T-cell (primary cell): Measurements from ENCODE around the gene PGM5. TPM values are rescaled to one million over a fixed set of nuclear protein-coding genes. Genes with fewer than 3 reads are reported as not detected.

ENCODE experiments used
- ATAC-seq, 4 experiments: fragments of 200-7000 bp in 3 of 4; fragments of 150-1000 bp in 1 of 4; cut with Tn5 transposase; replicated peaks in 1 of 4; 1 replicate in 3 of 4; 2 replicates in 1 of 4; pipeline ENCODE4 v1.10.0; 2021; ENCODE audit warnings: moderate library complexity in 3 of 4, mild to moderate bottlenecking in 2 of 4, moderate number of reproducible peaks in 1 of 4
- CTCF ChIA-PET, 2 donors: fragments of 300-600 bp; sonication (Branson Sonifier 250); formaldehyde crosslinking; loops; one replicate each; lab custom pipeline; 2022; ENCODE audit warnings: antibody characterized with exemption in 2 of 2; lab: Charles Lee
- POLR2A ChIA-PET, 2 donors: fragments of 300-600 bp; sonication (Branson Sonifier 250); formaldehyde crosslinking; loops; one replicate each; lab custom pipeline; 2022; ENCODE audit warnings: antibody characterized with exemption in 2 of 2; lab: Charles Lee
- DNase-seq, 35 experiments: peaks; one replicate each; pipeline versions ENCODE4 v3.0.0 to v3.0.0-alpha.2; 2013 to 2023
- H3K27ac ChIP-seq: one replicate; pipeline ENCODE4 v1.5.1; 2013; ENCODE audit warnings: low read length
- H3K27me3 ChIP-seq, 2 experiments: replicated peaks in 1 of 2; 1 replicate in 1 of 2; 2 replicates in 1 of 2; pipeline versions ENCODE4 v1.6.1 to v1.7.0; 2013; ENCODE audit warnings: low read length in 1 of 2, mixed read lengths in 1 of 2; ENCODE audit not compliant: control insufficient read depth in 2 of 2, insufficient read depth in 2 of 2; ENCODE audit errors: extremely low read depth in 1 of 2
- H3K36me3 ChIP-seq, 2 donors: 1 replicate in 1 of 2; 2 replicates in 1 of 2; pipeline versions ENCODE4 v1.6.1 to v1.7.0; 2013; ENCODE audit warnings: low read length in 1 of 2; ENCODE audit not compliant: control insufficient read depth in 2 of 2, insufficient read depth in 1 of 2; ENCODE audit errors: extremely low read depth in 1 of 2
- H3K4me1 ChIP-seq, 2 experiments: 1 replicate in 1 of 2; 2 replicates in 1 of 2; pipeline versions ENCODE4 v1.6.1 to v1.7.0; 2013; ENCODE audit warnings: low read length in 2 of 2, mixed read lengths in 1 of 2; ENCODE audit not compliant: insufficient read depth in 2 of 2, control insufficient read depth in 1 of 2; ENCODE audit errors: extremely low read depth in 1 of 2
- H3K4me3 ChIP-seq, 2 donors: 1 replicate in 1 of 2; 2 replicates in 1 of 2; pipeline versions ENCODE4 v1.5.1 to v1.7.0; 2013; ENCODE audit warnings: mild to moderate bottlenecking in 2 of 2, low read length in 1 of 2, moderate library complexity in 1 of 2; ENCODE audit not compliant: control insufficient read depth in 1 of 2; ENCODE audit errors: extremely low read depth in 1 of 2
- H3K9me3 ChIP-seq: 2 replicates; pipeline ENCODE4 v1.7.0; 2013
- H3K27ac Mint-ChIP-seq, 2 donors: one replicate each; pipeline ENCODE4 v1.8.0; 2020 to 2021; ENCODE audit warnings: mild to moderate bottlenecking in 2 of 2, mixed read lengths in 2 of 2
- H3K27me3 Mint-ChIP-seq, 2 donors: one replicate each; pipeline ENCODE4 v1.8.0; 2021 to 2022; ENCODE audit warnings: mixed read lengths in 2 of 2
- H3K36me3 Mint-ChIP-seq: one replicate; pipeline ENCODE4 v1.8.0; 2021; ENCODE audit warnings: mixed read lengths
- H3K4me1 Mint-ChIP-seq, 3 donors: one replicate each; pipeline ENCODE4 v1.8.0; 2020 to 2022; ENCODE audit warnings: mixed read lengths in 3 of 3, mild to moderate bottlenecking in 1 of 3
- H3K4me3 Mint-ChIP-seq, 3 donors: one replicate each; pipeline ENCODE4 v1.8.0; 2020 to 2022; ENCODE audit warnings: mild to moderate bottlenecking in 3 of 3, mixed read lengths in 3 of 3, moderate library complexity in 3 of 3
- H3K9me3 Mint-ChIP-seq, 3 donors: one replicate each; pipeline ENCODE4 v1.8.0; 2020 to 2022; ENCODE audit warnings: mixed read lengths in 3 of 3
- WGBS: methylation state at CpG from one replicate; pipeline ENCODE4 v1.1.5; 2013; ENCODE audit warnings: missing lambda C conversion rate; ENCODE audit not compliant: insufficient coverage; 5-methylcytosine and 5-hydroxymethylcytosine counted together
- total RNA-seq, 35 experiments: library from RNA in 6 of 35; stranded (reverse) in 6 of 35; fragments of 120-200 nt in 1 of 35; gene quantifications; one replicate each; pipeline versions ENCODE4 v1.2.1 to v1.2.4 and lab custom pipeline; 2013 to 2026

PGM5 gene
- total RNA-seq, 5 donors from 2014 or later (not counting 1 experiment from before 2014, with no cell fraction given), result 0.20 to 0.69 (median 0.32) TPM; not detected in 1

DNA sequence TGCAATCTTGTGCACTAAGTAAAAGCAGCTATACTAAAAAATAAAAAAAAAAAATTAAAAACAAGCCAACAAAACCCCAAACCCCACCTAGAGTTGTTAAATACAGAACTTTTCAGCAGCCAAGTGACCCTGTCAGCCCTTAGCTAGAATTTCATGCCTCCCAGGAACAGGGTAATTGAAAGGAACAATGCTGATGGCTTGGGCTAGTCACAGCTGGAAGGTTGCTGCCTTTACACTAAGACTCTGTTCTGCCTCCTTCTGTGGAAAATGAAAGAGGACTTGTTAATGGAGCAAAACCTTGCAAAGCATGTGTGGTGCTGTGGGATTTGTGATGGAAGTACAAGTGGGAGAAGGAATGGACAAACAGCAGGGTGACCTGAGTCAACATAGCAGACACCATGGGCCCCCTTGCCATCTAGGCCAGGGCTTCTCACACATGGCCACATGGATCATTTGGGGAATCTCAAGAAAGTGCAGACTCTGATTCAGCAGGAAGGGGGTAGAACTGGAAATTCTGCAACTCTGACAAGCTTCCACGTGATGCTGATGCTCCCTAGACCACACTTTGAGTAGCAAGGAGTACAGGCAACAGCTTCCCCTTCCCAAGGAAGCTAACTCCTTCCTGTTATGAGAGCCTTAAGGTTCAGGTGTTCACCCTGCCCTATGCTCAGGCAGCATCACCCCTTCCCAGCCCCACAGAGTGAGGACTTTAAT is 199.2 kb downstream of the PGM5 start:
- no peaks in the 10 kb centered on the region for H3K9me3 Mint-ChIP-seq
- no peak overlapping the region for H3K4me3 ChIP-seq
- DNase-seq (no peak), ATAC-seq (no peak)
- peaks cover 0 to 9% of the 10 kb centered on the region in 2 experiments for H3K4me1 ChIP-seq
- no peak overlapping the region for H3K4me3 Mint-ChIP-seq
- no peak overlapping the region for H3K27ac ChIP-seq
- H3K4me1 Mint-ChIP-seq, result peaks cover 0 to 9% (median 8%) of the 10 kb centered on the region in 3 donors
- H3K36me3 Mint-ChIP-seq, result no peaks in the 10 kb centered on the region
- H3K36me3 ChIP-seq, result no peaks in the 10 kb centered on the region
- no peak overlapping the region for H3K27ac Mint-ChIP-seq
- ChIA-PET POLR2A (interaction anchor here in 1 of 2 donors (0.7 kb wide), 1 partner anchor 38 kb away, joined by 4 read pairs; no protein-coding TSS in a partner anchor), CTCF (no interaction called here)
- peaks cover 6 to 30% of the 10 kb centered on the region in 2 donors for H3K27me3 Mint-ChIP-seq
- H3K27me3 ChIP-seq, result peaks cover 0 to 6% of the 10 kb centered on the region in 2 experiments
- no peaks in the 10 kb centered on the region for H3K9me3 ChIP-seq
- no CpG with 5 or more reads among the region's 1 CpG for WGBS

- no peak overlapping the region for H3K4me3 Mint-ChIP-seq
- Histone ChIP-seq H3K27ac (no peak overlapping the region), H3K27me3 (peaks cover 0 to 17% of the 10 kb centered on the region in 2 experiments), H3K36me3 (no peaks in the 10 kb centered on the region), H3K4me3 (no peak overlapping the region), H3K4me1 (peaks cover 0 to 10% of the 10 kb centered on the region in 2 experiments), H3K9me3 (no peaks in the 10 kb centered on the region)
- no peaks in the 10 kb centered on the region for H3K36me3 Mint-ChIP-seq
- ChIA-PET CTCF (interaction anchor here in 1 of 2 donors (1.2 kb wide), 1 partner anchor 463 kb away, joined by 3 read pairs; no protein-coding TSS in a partner anchor), POLR2A (no interaction called here)
- H3K27me3 Mint-ChIP-seq, result peaks cover 21 to 35% of the 10 kb centered on the region in 2 donors
- peaks cover 0 to 10% (median 9%) of the 10 kb centered on the region in 3 donors for H3K4me1 Mint-ChIP-seq
- no peak for ATAC-seq
- DNase-seq, result no peak
- H3K27ac Mint-ChIP-seq, result no peak overlapping the region
- 100% methylated on average over 2 of the region's 5 CpGs for WGBS
- no peaks in the 10 kb centered on the region for H3K9me3 Mint-ChIP-seq
Observed at GRCh38 chr9:68558545-68558944, 202.1 kb downstream of the PGM5 start.

DNA sequence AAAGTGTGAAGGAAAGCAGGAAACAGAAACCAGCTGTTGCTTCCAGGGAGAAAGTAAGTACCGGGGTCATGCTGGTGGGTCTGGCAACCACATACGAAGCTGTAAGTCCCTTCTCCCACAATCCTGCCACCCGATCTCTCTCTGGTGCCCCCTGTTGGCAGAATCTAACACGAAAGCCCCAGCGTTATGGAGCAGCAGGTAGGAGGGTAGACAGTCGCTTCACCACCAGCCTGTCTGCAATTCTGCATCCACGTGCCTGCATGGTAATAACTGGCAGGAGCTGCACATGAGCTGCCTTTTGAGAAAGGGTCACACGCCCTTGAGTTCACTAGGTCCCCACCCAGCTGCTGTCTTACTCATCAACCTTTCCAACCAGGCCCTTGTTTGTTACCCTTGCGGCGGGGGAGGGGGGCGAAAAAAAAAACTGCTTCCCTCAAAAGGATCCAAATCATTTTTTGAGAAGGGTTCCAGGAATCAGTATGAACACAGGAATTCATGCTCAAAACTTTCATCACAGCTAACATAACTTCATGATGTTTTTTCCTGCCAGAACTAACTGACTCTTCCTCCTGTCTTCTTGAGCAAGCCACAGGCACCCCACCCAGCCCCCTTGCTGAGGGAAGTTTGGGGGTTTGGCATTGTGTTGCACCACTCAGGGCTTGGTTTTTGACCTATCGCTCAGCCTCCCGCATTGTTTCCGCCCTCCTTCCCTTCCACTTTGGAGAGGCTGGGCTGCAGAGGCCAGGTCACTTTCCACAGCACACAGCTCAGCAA is 203.8 kb downstream of the PGM5 start:
- peaks cover 26 to 35% of the 10 kb centered on the region in 2 donors for H3K27me3 Mint-ChIP-seq

GRCh38 chr9:68562461-68562860 is 206.1 kb downstream of the PGM5 start:
- 67% methylated on average over 2 of the region's 2 CpGs for WGBS
- no peak overlapping the region for H3K27ac Mint-ChIP-seq
- Histone ChIP-seq H3K4me3 (no peak overlapping the region), H3K27me3 (peaks cover 0 to 20% of the 10 kb centered on the region in 2 experiments), H3K27ac (no peak overlapping the region), H3K36me3 (no peaks in the 10 kb centered on the region), H3K4me1 (peaks cover 0 to 10% of the 10 kb centered on the region in 2 experiments), H3K9me3 (no peaks in the 10 kb centered on the region)
- no peak overlapping the region for H3K4me3 Mint-ChIP-seq
- CTCF ChIA-PET, result no interaction called here
- H3K27me3 Mint-ChIP-seq, result peaks cover 23 to 33% of the 10 kb centered on the region in 2 donors
- DNase-seq, result no peak
- H3K4me1 Mint-ChIP-seq, result peaks cover 0 to 10% (median 9%) of the 10 kb centered on the region in 3 donors
- ATAC-seq, result no peak
- no peaks in the 10 kb centered on the region for H3K36me3 Mint-ChIP-seq
- POLR2A ChIA-PET, result no interaction called here
- no peaks in the 10 kb centered on the region for H3K9me3 Mint-ChIP-seq

More for the DNA sequence above, 203.8 kb downstream of the PGM5 start:
- DNase-seq (peak in 27 of 35 experiments; percentile 5 to 55 (median 21)), ATAC-seq (peak in 3 of 4 experiments; percentile 26 to 43 (median 40))
- H3K9me3 Mint-ChIP-seq, result no peaks in the 10 kb centered on the region
- no peaks in the 10 kb centered on the region for H3K9me3 ChIP-seq
- ChIA-PET POLR2A (interaction anchor here in 1 of 2 donors (0.6 kb wide), 1 partner anchor 619 kb away, joined by 3 read pairs; no protein-coding TSS in a partner anchor), CTCF (interaction anchor here (0.5 to 1.2 kb wide), 4 partner anchors 424 to 636 kb away, joined by 3 to 4 read pairs (median 3); no protein-coding TSS in a partner anchor)
- H3K4me1 ChIP-seq, result peaks cover 0 to 10% of the 10 kb centered on the region in 2 experiments
- H3K4me1 Mint-ChIP-seq, result peaks cover 0 to 10% (median 9%) of the 10 kb centered on the region in 3 donors
- H3K4me3 ChIP-seq, result no peak overlapping the region
- H3K36me3 Mint-ChIP-seq, result no peaks in the 10 kb centered on the region
- H3K27ac Mint-ChIP-seq, result no peak overlapping the region
- no peaks in the 10 kb centered on the region for H3K36me3 ChIP-seq
- WGBS, result 26% methylated on average over 8 of the region's 14 CpGs
- H3K27ac ChIP-seq, result no peak overlapping the region
- H3K4me3 Mint-ChIP-seq, result peak overlapping the region in 1 of 3 donors; percentile 23
- peaks cover 0 to 20% of the 10 kb centered on the region in 2 experiments for H3K27me3 ChIP-seq

DNA sequence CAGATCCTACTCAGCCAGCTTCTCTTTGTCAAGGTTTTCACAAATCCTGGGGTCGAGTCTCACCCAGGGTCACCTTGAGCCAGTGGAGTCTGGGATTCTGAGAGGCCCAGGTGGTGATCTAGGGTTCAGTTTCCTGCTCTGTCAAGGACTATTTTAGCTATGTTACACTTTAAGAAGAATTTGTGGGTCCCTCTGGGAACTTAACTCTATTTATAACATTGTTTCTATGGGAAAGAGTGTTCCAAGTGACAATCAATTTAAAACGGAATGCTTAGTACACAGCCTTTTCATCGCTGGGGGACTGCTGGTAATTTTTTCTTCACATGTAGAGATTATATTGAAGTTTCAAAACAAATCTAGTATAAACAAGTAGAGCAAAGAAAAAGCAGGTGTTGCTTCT is 211.2 kb downstream of the PGM5 start:
- ATAC-seq, result no peak
- no CpG with 5 or more reads among the region's 3 CpGs for WGBS
- no peaks in the 10 kb centered on the region for H3K9me3 ChIP-seq
- Mint-ChIP-seq H3K9me3 (peaks cover 3 to 6% (median 5%) of the 10 kb centered on the region in 3 donors), H3K36me3 (no peaks in the 10 kb centered on the region), H3K4me1 (no peaks in the 10 kb centered on the region), H3K27ac (no peak overlapping the region), H3K27me3 (peaks cover 32 to 39% of the 10 kb centered on the region in 2 donors), H3K4me3 (no peak overlapping the region)
- H3K4me3 ChIP-seq, result no peak overlapping the region
- ChIA-PET CTCF (no interaction called here), POLR2A (no interaction called here)
- H3K27ac ChIP-seq, result no peak overlapping the region
- peaks cover 0 to 10% of the 10 kb centered on the region in 2 experiments for H3K27me3 ChIP-seq
- H3K4me1 ChIP-seq, result no peaks in the 10 kb centered on the region
- no peak for DNase-seq
- no peaks in the 10 kb centered on the region for H3K36me3 ChIP-seq

- ChIA-PET POLR2A (no interaction called here), CTCF (interaction anchor here in 1 of 2 donors (0.8 kb wide), 1 partner anchor 449 kb away, joined by 3 read pairs; no protein-coding TSS in a partner anchor)
- Mint-ChIP-seq H3K4me1 (no peaks in the 10 kb centered on the region), H3K36me3 (no peaks in the 10 kb centered on the region), H3K27me3 (peaks cover 14 to 18% of the 10 kb centered on the region in 2 donors), H3K27ac (no peak overlapping the region), H3K4me3 (no peak overlapping the region), H3K9me3 (peaks cover 3 to 6% (median 5%) of the 10 kb centered on the region in 3 donors)
- Histone ChIP-seq H3K27ac (no peak overlapping the region), H3K4me3 (no peak overlapping the region), H3K4me1 (no peaks in the 10 kb centered on the region), H3K9me3 (no peaks in the 10 kb centered on the region), H3K36me3 (no peaks in the 10 kb centered on the region), H3K27me3 (peaks cover 0 to 5% of the 10 kb centered on the region in 2 experiments)
- 60% methylated on average over 1 of the region's 3 CpGs for WGBS
- DNase-seq (no peak), ATAC-seq (no peak)
Observed at GRCh38 chr9:68574150-68574549, 217.7 kb downstream of the PGM5 start.
